Measurements from ENCODE around the gene ULBP2.

DNA sequence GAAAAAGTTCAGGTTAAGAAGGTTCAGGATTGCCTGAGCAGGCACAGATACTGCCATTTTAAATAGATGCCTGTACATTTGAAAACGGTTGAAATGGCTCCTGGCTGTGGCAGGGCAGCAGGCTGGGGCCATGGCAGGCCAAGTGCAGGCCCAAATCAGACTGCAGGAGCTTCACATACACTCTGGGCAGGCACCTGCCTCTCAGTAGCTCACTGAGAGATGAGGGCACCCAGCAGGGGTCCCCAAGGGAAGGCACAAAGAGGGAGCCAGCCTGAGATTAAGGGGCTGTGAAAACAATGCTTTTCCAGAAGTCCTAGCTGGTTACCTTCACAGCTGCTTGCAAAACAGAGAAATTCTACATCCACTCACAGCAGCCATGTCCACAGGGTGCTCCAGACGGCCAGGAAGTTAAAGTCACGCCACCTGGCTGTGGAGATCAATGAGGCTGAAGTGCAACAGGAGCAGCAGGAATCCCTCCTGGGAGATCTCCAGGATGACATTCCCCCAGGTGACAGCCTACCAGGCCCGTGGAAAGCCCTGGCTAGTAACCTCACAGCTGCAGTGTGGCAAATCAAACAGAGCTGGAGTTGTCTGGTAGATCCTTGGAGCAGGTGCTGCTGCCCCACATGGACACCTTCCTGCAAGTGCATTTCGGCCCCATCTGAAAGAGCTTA lies 37.7 kb upstream of the ULBP2 start:
- TF ChIP-seq CHD4 (IDR thresholded peaks at IDR 0.05; ENCODE audit: borderline replicate concordance) (no peak), HOXA7 (CRISPR knock-in tag; IDR thresholded peaks at IDR 0.05) (no peak), RNF2 (IDR thresholded peaks at IDR 0.05; ENCODE audit: borderline replicate concordance, low read depth) (no peak), BHLHE40 (IDR thresholded peaks at IDR 0.05; ENCODE audit: low read depth, low read length) (no peak), POLR2A (IDR thresholded peaks at IDR 0.05; ENCODE audit: low read length) (no peak), MYC (IDR thresholded peaks at IDR 0.05; ENCODE audit: borderline replicate concordance, low read length) (no peak), FOSL2 (IDR thresholded peaks at IDR 0.05) (no peak), FOSL2 (CRISPR knock-in tag; IDR thresholded peaks at IDR 0.05) (no peak), EHF (CRISPR knock-in tag; IDR thresholded peaks at IDR 0.05) (no peak), NR3C1 (IDR thresholded peaks at IDR 0.05) (no peak), NFE2L2 (conservative IDR thresholded peaks at IDR 0.05; ENCODE audit: low read length) (no peak), EP300 (IDR thresholded peaks at IDR 0.05) (no peak)
- TF ChIP-seq, protein P1, sequence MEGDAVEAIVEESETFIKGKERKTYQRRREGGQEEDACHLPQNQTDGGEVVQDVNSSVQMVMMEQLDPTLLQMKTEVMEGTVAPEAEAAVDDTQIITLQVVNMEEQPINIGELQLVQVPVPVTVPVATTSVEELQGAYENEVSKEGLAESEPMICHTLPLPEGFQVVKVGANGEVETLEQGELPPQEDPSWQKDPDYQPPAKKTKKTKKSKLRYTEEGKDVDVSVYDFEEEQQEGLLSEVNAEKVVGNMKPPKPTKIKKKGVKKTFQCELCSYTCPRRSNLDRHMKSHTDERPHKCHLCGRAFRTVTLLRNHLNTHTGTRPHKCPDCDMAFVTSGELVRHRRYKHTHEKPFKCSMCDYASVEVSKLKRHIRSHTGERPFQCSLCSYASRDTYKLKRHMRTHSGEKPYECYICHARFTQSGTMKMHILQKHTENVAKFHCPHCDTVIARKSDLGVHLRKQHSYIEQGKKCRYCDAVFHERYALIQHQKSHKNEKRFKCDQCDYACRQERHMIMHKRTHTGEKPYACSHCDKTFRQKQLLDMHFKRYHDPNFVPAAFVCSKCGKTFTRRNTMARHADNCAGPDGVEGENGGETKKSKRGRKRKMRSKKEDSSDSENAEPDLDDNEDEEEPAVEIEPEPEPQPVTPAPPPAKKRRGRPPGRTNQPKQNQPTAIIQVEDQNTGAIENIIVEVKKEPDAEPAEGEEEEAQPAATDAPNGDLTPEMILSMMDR (IDR thresholded peaks at IDR 0.05) = no peak
- TF ChIP-seq, protein P2, sequence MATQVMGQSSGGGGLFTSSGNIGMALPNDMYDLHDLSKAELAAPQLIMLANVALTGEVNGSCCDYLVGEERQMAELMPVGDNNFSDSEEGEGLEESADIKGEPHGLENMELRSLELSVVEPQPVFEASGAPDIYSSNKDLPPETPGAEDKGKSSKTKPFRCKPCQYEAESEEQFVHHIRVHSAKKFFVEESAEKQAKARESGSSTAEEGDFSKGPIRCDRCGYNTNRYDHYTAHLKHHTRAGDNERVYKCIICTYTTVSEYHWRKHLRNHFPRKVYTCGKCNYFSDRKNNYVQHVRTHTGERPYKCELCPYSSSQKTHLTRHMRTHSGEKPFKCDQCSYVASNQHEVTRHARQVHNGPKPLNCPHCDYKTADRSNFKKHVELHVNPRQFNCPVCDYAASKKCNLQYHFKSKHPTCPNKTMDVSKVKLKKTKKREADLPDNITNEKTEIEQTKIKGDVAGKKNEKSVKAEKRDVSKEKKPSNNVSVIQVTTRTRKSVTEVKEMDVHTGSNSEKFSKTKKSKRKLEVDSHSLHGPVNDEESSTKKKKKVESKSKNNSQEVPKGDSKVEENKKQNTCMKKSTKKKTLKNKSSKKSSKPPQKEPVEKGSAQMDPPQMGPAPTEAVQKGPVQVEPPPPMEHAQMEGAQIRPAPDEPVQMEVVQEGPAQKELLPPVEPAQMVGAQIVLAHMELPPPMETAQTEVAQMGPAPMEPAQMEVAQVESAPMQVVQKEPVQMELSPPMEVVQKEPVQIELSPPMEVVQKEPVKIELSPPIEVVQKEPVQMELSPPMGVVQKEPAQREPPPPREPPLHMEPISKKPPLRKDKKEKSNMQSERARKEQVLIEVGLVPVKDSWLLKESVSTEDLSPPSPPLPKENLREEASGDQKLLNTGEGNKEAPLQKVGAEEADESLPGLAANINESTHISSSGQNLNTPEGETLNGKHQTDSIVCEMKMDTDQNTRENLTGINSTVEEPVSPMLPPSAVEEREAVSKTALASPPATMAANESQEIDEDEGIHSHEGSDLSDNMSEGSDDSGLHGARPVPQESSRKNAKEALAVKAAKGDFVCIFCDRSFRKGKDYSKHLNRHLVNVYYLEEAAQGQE (IDR thresholded peaks at IDR 0.05) = no peak
- TF ChIP-seq, protein P3, sequence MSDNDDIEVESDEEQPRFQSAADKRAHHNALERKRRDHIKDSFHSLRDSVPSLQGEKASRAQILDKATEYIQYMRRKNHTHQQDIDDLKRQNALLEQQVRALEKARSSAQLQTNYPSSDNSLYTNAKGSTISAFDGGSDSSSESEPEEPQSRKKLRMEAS (IDR thresholded peaks at IDR 0.05) = no peak
